Testis (tissue), 3 donors: ENCODE data around the gene NLRP12. TPM values are rescaled to one million over a fixed set of nuclear protein-coding genes. Genes with fewer than 3 reads are reported as not detected.

Experiments used
- DNase-seq: peaks from one replicate; pipeline ENCODE4 v3.0.0-alpha.2; 2019
- H3K27ac ChIP-seq, 2 donors: fragments of 200-600 bp; sonication (generic); one replicate each; pipeline ENCODE4 v1.5.1; 2019
- H3K27me3 ChIP-seq: fragments of 200-600 bp; sonication (generic); one replicate; pipeline ENCODE4 v1.5.1; 2019
- H3K36me3 ChIP-seq: fragments of 200-600 bp; sonication (generic); one replicate; pipeline ENCODE4 v1.5.1; 2017; ENCODE audit warnings: low read depth; ENCODE audit errors: missing control alignments
- H3K4me1 ChIP-seq: fragments of 200-600 bp; sonication (generic); one replicate; pipeline ENCODE4 v1.5.1; 2019
- H3K4me3 ChIP-seq, 2 donors: fragments of 200-600 bp; sonication (generic); one replicate each; pipeline ENCODE4 v1.5.1; 2017 to 2019
- H3K9me3 ChIP-seq: fragments of 200-600 bp; sonication (generic); one replicate; pipeline ENCODE4 v1.5.1; 2017
- POLR2A ChIP-seq: fragments of 450-650 bp; IDR thresholded peaks from one replicate; pipeline ENCODE4 v1.6.1; 2017; ENCODE audit warnings: antibody characterized with exemption, mild to moderate bottlenecking, moderate library complexity
- WGBS, 2 donors: methylation state at CpG; one replicate each; pipeline ENCODE4 v1.1.5; 2018; 5-methylcytosine and 5-hydroxymethylcytosine counted together
- intact Hi-C: fragments of 100-400 bp; cut with DNase I; formaldehyde crosslinking; loops from one replicate; pipeline ENCODE4 v1.15.1; 2023; ENCODE audit warnings: low total_unique reads
- polyA plus RNA-seq: library from polyadenylated mRNA; stranded (reverse); fragments of 350-450 nt; fragmentation: Illumina TruSeq; extraction: RNeasy Lipid Tissue Mini Kit (QIAGEN cat#74804); gene quantifications from one replicate; pipeline ENCODE4 v1.2.3, GENCODE V29; 2014; ENCODE audit warnings: low read depth, low replicate concordance; ENCODE audit not compliant: insufficient read depth
- total RNA-seq, 2 donors: library from RNA; depleted of rRNA; stranded (reverse); fragments of >200 nt; gene quantifications; one replicate each; pipeline ENCODE4 v1.2.3, GENCODE V29; 2016
- TF ChIP-seq, protein P1 (sequence below), 3 experiments: fragments of 450-650 bp in 2 of 3; fragments of 200-600 bp in 1 of 3; sonication (generic) in 1 of 3; IDR thresholded peaks; one replicate each; pipeline ENCODE4 v1.5.1; 2016 to 2019; ENCODE audit warnings: antibody characterized with exemption in 3 of 3, mild to moderate bottlenecking in 2 of 3, moderate library complexity in 1 of 3

Gene NLRP12
- total and polyA plus RNA-seq, 3 donors from 2014 or later = 0.16 to 1.5 TPM; not detected in 1

GRCh38 chr19:53865918-53866864 lies 42.1 kb upstream of the NLRP12 start:
- WGBS, 2 donors = 2 to 3% methylated on average over 30 to 50 of the region's 50 CpGs
- H3K27me3 ChIP-seq = no peaks in the 10 kb centered on the region
- TF ChIP-seq POLR2A = no peak
- TF ChIP-seq, protein P1, sequence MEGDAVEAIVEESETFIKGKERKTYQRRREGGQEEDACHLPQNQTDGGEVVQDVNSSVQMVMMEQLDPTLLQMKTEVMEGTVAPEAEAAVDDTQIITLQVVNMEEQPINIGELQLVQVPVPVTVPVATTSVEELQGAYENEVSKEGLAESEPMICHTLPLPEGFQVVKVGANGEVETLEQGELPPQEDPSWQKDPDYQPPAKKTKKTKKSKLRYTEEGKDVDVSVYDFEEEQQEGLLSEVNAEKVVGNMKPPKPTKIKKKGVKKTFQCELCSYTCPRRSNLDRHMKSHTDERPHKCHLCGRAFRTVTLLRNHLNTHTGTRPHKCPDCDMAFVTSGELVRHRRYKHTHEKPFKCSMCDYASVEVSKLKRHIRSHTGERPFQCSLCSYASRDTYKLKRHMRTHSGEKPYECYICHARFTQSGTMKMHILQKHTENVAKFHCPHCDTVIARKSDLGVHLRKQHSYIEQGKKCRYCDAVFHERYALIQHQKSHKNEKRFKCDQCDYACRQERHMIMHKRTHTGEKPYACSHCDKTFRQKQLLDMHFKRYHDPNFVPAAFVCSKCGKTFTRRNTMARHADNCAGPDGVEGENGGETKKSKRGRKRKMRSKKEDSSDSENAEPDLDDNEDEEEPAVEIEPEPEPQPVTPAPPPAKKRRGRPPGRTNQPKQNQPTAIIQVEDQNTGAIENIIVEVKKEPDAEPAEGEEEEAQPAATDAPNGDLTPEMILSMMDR (IDR thresholded peaks at IDR 0.05) = no peak
- H3K36me3 ChIP-seq = no peaks in the 10 kb centered on the region
- H3K27ac ChIP-seq = peak overlapping the region in 1 of 2 donors; percentile 79
- peaks cover 18% of the 10 kb centered on the region for H3K4me1 ChIP-seq
- H3K9me3 ChIP-seq = no peaks in the 10 kb centered on the region
- H3K4me3 ChIP-seq = peak overlapping the region; percentile 34 to 61
- intact Hi-C loops = no loop called here
- peak; percentile 57 for DNase-seq

- H3K27ac ChIP-seq = no peak overlapping the region
- H3K4me3 ChIP-seq = no peak overlapping the region
- no peaks in the 10 kb centered on the region for H3K27me3 ChIP-seq
- no peak for TF ChIP-seq POLR2A
- TF ChIP-seq, protein P1 (IDR thresholded peaks at IDR 0.05) = no peak
- H3K36me3 ChIP-seq = no peaks in the 10 kb centered on the region
- H3K4me1 ChIP-seq = peaks cover 18% of the 10 kb centered on the region
- DNase-seq = no peak
- WGBS, 2 donors = 38 to 54% methylated on average over 9 of the region's 9 CpGs
- no peaks in the 10 kb centered on the region for H3K9me3 ChIP-seq
- intact Hi-C loops = no loop called here
Measured at GRCh38 chr19:53865523-53865917, 41.4 kb upstream of the NLRP12 start.

DNA sequence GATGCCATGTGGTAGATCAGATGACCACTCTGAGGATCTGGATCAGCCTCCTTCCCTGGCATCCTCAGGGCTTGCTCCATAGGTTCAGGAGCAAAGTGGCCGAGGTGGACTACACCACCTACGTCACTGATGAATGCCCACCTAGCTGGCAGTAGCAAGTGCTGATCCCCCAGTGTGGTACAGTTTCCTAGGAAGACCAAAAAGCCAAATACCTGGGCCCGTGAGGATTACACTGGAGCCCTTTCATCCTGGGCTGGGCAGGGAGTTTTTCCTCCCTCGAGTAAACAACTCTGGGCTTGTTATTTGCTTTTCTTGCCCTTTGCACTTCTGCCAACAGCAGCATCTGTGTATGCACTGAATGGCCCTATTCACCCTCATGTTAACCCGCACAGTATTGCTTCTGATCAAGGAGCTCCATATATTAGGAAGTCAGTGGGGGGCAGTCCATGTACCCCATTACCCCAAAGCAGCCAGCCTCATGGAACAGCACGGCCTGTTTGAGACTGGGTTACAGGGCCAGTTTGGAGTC lies 40.3 kb upstream of the NLRP12 start:
- 72 to 88% methylated on average over 6 of the region's 6 CpGs for WGBS, 2 donors
- no peak overlapping the region for H3K4me3 ChIP-seq

DNA sequence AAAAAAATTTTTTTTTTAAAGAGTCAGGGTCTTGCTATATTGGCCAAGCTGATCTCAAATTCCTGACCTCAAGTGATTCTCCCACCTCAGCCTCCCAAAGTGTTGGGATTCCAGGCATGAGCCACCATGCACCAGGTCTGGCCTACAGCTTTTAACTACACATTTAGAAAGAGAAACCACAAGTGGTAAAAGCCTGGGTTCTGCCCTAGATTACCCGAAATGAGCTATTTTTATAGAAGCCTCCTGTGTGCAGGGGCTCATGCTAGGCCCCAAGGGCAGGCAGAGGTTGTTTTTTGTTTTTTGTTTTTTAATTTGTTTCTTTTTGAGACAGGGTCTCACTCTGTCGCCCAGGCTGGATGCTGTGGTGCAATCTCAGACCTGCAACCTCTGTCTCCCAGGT lies 29.6 kb upstream of the NLRP12 start:
- intact Hi-C loops = no loop called here
- no peak for DNase-seq
- Histone ChIP-seq H3K9me3 (no peaks in the 10 kb centered on the region), H3K4me1 (no peaks in the 10 kb centered on the region), H3K27ac (no peak overlapping the region), H3K36me3 (no peaks in the 10 kb centered on the region), H3K27me3 (no peaks in the 10 kb centered on the region), H3K4me3 (no peak overlapping the region)
- WGBS, 2 donors = 90 to 97% methylated on average over 2 of the region's 2 CpGs
- TF ChIP-seq, protein P1 (IDR thresholded peaks at IDR 0.05) = no peak
- no peak for TF ChIP-seq POLR2A

More for the DNA sequence above, 40.3 kb upstream of the NLRP12 start:
- DNase-seq = no peak
- TF ChIP-seq, protein P1 (IDR thresholded peaks at IDR 0.05) = no peak
- TF ChIP-seq POLR2A = no peak
- intact Hi-C loops = no loop called here
- Histone ChIP-seq H3K27ac (no peak overlapping the region), H3K9me3 (no peaks in the 10 kb centered on the region), H3K27me3 (no peaks in the 10 kb centered on the region), H3K36me3 (no peaks in the 10 kb centered on the region), H3K4me1 (peaks cover 18% of the 10 kb centered on the region)
